T-helper 1 cell (primary cell): ENCODE results near the gene KCNE1.

Experiments used
- DNase-seq, 5 donors: peaks; one replicate each; pipeline ENCODE4 v3.0.0-alpha.2; 2012 to 2020

Gene KCNE1

DNA sequence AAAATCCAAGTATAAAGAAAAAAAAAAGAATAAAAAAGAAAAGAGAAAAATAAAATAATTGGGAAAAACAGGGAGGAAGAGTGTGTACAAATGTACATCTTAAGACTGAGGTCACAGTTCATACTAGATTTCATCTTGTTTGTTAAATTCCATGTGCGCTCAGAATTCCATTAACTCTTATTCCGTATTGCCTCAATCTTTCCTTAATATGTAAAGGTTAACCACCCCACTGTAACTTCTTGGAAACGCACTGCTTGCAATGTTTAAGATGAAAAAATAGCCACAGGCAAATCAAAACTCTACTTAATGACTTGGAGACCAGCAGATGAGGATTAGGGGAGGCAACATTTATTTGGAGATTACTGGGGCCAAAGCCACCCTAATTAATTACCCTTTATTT is 23.9 kb upstream of the KCNE1 start:
- no peak for DNase-seq

DNA sequence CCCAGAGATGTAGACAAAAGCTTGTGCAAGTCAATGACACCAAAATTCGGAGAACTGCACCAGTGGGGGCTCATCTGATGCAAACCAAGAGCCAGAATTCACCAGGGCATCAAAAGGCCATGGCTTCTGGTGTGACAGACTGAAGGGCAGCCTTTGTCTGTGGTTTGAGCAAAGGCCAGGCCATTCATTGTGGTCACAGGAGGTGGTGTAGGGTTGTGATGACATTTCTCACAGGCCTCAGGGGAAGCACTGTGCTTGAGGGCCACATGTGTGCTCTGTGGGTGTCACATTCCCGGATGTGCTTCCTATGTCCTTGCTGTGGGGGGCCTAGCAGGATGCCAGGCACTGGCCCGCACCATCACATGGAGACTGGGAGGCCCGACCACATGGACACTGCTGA is 22.5 kb upstream of the KCNE1 start:
- DNase-seq: no peak

DNA sequence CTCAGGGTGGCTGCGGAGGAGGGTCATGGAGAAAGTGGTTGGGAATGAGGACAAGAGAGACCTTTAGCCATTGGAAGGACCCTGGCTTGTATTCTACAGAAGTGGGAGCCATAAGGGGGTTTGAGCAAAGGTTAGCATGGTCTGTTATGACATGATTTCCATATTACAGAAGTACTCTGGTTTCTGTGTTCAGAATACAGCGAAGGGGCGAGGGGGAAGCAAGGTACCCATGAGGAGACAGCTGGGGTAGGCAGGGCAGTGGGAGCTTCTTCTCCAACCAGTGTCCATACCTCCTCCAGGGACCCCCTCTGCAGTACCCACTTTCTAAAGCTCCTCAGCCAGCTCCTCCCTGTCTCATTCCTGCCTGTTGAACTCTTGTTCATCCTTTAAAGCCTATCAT is 21.9 kb upstream of the KCNE1 start:
- DNase-seq: no peak

DNA sequence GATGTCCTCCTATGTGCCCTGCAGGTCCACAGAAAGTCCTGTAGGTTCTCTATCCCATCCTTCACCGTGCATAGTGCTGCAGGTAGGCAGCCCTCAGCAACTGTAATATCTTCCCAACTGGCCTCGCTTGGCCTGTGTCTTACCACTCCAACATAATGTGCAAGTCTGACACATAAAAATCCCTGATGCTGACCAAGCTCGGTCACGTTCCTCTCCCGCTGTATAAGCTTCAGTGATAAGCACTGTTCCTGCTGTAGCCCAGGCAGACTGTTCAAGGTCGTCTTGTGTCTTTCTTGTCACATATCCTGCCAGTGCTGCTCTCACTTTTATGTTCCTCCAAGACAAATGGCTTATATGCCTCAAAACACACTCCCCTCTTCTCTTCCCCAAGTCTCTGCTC is 19.4 kb upstream of the KCNE1 start:
- no peak for DNase-seq

DNA sequence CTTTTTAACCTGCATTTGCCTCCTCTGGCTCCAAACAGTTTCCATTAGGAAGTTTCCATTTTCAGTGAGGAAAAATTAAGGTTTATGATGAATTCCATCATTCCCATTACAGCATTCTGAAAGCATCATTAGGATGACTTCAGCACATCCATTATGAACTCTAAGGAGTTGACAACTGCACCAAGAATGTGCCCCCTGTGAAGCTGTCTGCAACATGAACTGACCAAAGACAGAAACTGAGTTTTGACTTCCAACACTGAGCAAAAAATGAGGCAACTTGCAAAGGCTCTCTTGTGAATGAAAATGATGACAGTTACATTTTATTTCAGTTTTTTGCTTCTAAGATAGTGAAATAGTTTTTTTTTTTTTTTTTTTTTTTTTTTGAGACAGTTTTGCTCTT is 18.3 kb upstream of the KCNE1 start:
- no peak for DNase-seq

DNA sequence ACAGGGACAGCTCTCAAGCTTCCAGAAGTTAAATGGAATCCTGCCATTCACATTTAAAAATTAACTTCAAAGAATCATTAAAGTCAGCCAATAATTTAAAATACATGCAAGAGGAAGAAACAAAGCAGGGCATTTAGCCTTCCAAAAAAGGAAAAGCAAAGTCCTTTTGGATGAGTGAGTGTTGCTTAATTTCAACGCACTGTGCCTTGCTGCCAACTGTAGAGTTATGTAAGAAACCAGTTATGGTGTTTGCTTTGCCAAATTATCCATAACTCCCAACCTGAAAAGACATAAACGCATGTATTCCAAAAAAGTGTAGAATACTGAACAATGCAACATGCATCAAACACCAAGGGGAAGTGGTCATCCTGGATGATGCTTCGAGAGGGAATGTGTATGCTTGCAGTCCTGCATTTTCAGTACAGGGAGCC is 16.1 kb upstream of the KCNE1 start:
- DNase-seq: no peak

DNA sequence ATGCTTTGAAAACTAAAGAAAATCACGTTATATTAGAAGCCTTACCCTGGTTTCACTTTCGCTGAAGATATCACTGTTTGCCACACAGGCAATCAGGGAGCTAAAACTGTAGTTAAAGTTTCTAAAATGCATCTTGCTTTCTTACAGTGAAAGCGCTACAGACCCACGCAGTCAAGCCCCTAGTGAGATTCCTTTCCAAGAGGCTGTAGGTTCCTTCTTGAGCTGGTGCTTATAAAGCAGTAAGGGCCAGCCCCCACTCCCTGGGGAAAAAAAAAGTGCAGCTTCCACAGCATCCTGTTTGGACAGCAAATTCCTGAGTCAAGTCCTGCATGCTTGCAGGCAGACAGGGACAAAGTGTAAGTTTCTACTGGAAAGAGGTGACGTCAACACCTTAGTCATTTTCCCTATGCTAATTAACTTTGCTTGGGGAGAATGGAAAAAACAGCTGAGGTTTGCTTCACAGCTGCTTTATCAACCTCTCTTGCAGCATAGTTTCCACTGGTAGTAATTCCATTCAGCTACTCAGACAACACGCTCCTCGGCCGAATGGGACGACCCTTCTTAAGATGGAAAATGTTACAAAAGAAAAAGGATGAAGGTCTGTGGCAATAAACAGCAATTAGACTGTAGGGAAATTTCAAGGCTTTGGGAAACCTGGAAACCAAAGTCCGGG is 14.7 kb upstream of the KCNE1 start:
- DNase-seq: peak in 1 of 5 donors; percentile 40

DNA sequence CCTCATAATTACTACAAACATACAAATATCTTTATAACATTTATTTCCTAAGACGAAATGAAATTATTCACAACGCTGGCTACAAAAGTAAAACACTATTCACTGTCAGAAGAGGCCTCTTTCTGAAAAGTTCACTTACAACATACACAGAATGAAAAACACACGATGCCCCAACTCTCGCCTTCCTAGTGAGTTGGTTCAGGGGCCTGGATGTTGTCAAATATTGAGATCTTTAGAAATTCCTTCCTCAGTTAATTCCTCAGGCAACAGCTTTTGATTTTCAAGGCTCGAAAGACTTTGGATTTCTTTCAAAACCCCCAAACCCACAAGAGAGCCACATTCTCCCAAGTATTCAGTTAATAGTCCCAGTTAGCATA is 14.2 kb upstream of the KCNE1 start:
- no peak for DNase-seq

DNA sequence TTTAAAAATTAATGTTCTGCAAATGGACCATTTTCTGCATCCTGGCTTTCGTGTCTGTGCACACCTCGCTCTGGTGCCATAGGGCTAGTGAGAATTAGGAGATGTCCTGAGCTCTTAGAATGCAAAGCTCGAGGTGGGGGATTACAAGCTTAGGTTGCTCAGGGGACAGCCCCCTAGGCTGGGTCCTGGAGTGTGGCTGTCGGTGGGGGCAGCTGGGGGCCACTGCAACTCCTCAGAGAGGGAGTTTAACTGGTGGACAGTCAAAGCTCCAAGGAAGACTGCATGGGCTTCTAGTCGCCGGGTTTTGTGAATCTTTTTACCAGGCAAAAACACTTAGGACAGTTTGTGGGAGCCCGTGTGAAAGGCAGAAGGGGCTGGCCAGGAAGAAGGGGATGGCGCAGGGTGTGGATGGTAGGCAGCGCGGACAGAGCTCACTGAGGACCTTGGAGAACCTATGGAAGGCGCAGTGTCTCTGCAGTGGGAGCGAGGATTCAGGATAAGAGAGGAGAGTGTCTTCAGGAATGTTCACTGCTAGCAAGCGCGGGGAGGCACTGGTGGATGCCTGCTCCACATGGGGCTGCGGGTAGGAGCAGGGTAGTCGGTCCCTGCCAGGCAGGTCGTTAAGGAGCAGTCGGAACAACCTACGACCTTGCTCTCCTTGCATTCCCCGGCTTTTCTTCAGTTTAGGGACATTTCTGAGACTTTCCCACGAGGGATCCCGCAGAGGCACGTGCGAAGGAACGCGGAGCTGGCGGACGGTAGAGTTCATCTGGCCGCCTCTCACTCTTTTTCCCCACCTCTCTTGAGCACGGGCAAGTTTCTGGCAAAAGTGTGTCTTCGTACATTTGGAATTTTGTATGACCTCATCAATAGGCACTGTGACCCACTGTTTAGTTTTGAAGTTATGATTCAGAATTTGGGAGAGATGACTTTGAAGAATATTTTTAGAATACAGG is 12.9 kb upstream of the KCNE1 start:
- DNase-seq: no peak

DNA sequence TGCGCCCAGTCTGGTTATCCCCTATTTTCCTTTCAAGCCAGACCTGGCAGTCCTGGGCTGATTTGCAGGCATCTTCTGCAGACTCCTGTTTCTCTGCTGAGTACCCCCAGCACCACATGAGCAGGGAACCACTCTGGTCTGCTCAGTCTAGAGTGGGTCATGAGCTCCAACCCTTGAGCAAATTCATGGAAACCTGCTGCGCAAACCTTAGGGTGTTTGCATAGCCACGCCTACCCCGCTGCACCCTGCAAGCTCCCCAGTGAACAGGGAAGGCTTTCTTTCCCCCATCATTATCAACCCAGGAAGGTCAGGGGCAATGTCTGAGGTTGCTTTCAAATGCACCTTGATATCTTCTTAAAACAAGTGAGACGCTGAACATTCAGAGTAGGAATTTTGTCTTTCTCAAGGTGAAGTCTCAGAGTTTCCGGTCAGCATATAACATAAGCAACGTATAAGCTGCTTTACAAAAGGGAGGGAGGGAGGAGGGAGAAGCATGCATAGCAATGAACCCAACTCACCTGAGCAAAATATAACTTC is 11.1 kb upstream of the KCNE1 start:
- no peak for DNase-seq

DNA sequence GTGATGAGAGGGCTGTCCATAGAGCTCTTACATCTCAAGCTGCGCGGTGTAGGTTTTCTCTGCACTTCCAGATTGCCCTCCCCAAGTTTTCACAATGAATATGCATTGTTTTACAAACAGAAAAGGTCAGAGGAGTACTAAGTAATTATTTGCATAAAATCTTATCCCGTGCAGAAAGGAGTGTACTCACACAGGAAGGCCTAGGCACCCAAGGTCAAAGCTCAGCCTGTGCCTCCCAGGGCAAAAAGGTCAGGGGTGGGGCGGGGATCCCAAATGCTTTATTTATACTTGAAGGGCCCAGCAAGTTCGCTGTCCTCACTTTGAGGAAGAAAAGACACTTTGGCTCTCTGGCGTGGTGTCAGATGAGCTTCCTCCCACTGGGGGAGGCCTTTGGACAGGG is 10.3 kb upstream of the KCNE1 start:
- no peak for DNase-seq

DNA sequence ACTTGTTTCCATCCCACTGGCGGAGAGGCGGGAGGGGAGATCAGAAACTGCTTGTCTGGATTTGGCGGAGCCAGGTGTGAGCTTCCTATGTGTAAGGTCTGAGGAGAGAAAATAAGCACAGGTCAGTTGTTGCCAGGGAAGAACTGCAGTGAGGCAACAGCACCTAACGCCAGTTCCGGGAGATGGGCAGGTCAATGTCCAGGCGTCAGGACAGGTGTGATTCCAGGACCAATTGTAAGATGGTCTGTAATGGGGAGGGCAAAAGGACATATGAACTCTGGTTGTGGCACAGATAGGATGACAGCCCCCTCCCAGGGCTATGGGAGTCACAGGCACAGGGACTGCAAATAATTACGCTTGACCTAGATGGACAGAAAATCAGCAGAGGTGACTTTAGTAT is 9.6 kb upstream of the KCNE1 start:
- DNase-seq: no peak

DNA sequence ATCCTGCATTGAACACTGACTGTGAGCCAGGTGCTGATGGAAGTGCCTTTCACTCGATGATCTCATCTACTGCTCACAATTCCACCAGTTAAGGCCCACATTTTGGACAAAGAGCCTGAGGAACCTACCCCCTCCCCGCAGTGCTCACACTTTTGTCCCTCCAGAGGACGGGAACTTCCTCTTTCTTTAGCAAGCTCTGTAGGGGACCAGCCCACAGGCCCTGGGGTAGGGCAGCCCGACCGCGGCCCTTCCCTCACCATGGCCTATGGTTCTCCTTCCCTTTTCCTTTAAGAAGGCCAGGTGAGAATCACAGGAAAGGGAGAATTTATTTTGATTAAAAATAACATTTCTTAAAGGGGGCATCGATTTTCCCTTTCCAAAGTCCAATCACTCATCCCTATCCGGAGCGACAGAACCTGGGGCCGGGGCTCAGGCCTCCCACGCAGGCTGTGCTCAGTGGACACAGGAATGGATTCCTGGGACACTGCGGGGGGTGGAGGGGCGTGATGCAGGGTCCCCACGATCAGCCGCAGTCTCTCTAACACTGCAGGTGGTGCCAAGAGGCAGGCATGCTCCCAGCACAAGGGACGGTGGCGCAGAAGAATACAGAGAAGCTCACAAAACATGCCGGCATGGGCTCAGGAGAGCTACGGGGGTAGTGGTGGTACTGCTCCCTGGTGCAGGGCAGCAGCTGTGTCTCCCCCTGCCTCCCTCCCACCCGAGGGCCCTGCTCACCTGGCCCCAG is 8.9 kb upstream of the KCNE1 start:
- DNase-seq: no peak

DNA sequence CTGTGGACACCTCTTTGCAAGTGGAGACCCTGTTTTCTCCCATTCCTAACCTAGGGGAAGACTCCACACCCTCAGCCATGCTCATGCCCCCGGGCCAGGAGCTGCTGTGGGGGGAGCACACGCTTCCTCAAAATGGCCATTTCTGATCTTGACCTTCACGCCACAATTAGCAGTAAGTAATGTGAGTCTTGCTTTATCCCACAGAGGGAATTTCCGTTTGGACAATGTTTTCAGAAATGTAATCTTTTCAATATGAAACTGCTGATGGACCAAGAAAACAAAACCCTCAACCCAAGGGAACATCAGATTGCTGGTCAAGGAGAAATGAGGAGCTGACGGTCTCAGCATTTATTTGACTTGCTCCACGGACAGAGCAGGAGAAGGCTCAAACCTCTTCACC is 8.3 kb upstream of the KCNE1 start:
- DNase-seq: no peak

DNA sequence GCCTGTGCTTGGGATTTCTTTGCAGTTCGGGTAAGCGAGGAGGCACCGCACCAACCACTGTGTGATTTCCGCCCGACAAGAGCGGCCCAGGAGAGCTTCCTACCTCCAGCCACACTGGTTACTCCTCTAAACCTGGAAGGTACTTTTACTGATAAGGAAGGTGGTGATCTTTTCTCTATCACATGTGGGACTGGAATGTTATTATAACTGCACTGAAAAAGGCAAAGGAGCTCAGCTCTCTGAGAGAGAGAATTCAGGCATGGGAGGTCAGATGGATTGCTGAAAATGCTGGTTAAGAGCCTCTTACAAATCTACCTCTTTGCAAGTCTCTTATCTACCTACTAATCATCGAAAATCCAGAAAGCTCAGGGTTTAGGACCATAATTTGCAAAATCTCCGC is 7.7 kb upstream of the KCNE1 start:
- no peak for DNase-seq

DNA sequence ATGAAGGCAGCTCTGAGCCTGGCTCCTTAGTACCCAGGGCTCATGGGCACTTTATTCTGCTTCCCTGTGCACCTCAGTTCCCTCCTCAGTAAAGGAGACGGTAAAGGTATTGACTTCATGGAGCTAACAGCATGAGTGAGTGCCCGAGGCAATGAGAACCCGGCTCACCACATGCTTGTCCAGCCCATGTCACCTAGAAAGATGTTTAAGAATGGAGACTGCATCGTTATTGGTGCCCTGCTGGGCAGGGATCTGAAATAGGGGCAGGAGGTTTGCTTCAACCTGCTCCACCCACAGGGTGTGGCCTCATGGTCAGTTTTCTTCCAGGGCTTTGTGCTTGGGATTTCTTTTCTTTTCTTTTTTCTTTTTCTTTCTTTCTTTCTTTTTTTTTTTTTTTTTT is 7.0 kb upstream of the KCNE1 start:
- DNase-seq: no peak

DNA sequence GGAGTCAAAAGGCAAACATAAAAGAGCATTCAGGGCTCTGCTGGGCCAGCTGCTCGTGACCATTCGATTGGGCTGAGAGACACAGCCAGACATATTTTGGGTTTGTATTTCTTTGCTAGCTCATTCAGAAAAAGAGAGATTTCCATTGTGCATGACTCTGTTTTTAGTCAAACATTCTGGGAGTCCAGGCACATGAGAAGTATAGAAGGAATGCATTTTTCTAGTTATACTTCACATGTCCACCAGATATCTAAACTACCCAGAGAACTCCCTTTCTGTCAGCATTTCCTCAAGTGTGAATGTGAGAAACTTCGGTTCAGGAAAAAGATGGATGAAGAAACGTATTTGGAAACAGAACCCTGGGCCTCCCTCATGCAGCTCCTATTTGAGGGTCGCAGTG is 6.3 kb upstream of the KCNE1 start:
- no peak for DNase-seq

DNA sequence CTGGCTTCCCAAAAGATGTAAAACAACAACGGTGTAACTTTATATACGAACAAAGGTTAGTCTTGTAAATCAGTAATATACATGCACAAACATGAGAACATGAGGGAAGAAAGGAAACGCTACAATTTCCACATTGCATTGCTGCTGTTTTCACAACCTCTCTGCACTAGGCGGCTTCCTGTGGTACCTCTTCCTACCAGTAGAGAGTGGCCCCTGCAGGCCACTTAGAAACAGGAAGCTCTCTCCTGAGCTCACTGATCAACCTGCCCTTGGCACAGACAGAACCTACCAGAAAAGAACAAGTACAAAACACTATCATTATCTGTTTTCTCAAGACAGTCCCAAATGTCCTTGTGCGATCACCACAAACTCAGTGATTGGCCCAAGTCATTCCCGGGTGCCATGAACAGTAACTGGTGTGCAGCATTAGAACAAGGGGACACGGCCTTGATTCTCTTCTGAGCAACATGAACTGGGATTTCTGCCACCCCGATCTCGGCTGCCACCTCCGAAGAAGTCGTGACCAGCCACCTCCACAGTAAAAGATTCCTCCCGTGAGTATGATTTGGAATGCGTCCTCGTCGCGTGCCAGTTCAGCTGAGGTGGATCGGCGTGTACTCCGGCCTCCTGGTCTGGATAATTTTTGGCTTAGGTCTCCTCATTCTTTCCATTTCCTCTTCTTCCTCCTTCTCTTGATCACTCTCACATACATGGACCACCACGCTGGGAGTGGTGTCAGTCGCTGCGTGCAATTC is 5.7 kb upstream of the KCNE1 start:
- DNase-seq: peak in 1 of 5 donors; percentile 59

DNA sequence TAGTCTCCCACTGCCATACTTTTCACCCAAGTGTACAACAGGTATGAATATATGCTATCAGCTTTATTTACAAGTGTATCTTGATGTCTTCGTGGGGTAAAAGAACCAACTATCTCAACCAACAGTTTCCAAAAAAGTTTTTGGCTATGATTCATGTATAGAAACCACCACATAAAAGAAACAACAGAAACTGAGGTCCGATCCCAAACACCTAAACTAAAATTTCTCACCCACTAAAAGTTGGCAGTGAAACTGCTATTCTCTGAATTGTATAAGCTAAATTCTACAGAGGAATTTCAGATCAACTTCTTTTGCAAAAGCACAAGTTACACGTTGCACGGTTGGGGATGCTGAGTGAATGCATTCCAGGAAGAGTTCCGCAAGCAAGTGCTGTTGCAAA is 5.0 kb upstream of the KCNE1 start:
- no peak for DNase-seq

DNA sequence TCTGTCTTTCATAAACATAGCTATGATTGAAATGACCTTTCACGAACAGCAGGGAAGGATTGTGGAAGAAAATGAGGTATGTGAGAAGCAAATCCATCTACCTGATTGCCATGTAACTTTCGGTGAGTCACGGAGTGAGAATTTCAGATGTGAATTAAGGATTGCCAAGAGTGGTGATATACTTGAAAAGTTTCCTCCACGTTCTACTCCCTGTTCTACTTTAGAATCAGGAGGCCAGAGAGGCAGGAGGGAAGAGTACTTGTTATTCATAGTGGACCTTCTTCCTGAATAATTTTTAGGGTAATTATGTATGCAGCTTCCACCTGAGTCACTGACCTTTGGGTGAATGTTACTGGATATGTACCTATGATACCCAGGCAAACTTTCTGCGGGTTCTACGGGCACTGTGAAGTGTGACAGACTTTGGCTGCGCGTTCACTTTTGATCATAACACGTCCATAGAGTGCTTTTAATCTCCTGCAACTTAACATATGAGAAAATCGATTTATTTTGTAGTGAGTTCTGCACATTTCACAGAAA is 2.6 kb upstream of the KCNE1 start:
- no peak for DNase-seq

DNA sequence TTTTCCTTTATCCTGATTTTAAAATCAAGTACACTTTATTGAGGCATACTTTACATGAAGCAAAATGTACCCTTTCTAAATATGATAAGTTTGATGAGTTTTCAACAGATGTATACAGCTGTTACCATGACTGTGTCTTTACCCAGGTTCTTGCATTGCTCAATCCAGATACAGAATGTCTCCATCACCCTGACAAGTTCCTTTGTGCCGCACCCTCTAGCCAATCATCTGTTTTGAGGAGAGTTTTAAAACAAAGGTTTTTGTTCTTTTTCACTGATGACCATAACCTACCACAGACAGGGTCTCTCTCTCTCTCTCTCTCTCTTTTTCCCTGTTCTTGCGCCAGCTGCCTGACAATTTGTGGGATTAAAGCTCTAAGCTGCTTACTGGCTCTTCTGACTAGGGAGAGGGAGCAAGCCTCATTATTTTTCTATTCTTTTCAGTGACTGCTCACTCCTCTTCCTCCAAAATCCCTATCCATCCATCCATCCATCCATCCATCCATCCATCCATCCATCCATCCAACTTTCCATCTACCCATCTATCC is 1.2 kb upstream of the KCNE1 start:
- no peak for DNase-seq

DNA sequence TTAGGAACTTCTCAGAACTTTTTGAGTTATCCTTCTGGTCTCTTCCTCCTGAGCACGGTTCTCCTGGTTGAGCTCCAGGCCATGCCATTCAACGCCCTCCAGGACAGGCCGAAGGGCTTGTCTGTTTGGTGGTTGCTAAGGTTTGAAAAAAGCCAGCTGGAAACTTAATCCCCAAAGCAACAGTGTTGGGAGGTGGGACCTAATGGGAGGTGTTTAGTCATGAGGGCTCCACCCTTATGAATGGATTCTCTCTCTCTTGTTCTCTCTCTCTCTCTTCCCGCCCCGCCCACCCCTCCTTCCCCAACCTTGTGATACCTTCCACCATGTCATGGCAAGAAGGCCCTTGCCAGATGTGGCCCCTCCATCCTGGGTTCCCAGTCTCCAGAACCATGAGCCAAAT is 829 bp downstream of the KCNE1 start:
- DNase-seq: no peak
